GM12891 (cell line): ENCODE results near the gene ANXA9.

ENCODE experiments used
- DNase-seq: peaks from one replicate; pipeline ENCODE4 v3.0.0; 2011; ENCODE audit warnings: low spot score; ENCODE audit not compliant: insufficient read length
- FAIRE-seq: peaks from 2 replicates; lab custom pipeline; 2011; peaks lifted over from hg19 to GRCh38; lab: Jason Lieb, UNC
- PAX5 ChIP-seq: IDR thresholded peaks from 2 replicates; pipeline ENCODE4 v1.6.1; 2011; ENCODE audit warnings: low read length, moderate library complexity, mild to moderate bottlenecking; ENCODE audit not compliant: insufficient read depth, severe bottlenecking
- POLR2A ChIP-seq: IDR thresholded peaks from 2 replicates; pipeline ENCODE4 v1.6.1; 2011; ENCODE audit warnings: low read depth, low read length, control low read depth
- POLR2AphosphoS5 ChIP-seq: IDR thresholded peaks from 2 replicates; pipeline ENCODE4 v1.6.1; 2011; ENCODE audit warnings: low read depth, low read length, control low read depth
- POU2F2 ChIP-seq: IDR thresholded peaks from 2 replicates; pipeline ENCODE4 v1.6.1; 2011; ENCODE audit warnings: low read depth, mild to moderate bottlenecking, control low read depth, low read length, moderate library complexity
- SPI1 ChIP-seq: IDR thresholded peaks from 2 replicates; pipeline ENCODE4 v1.6.1; 2011; ENCODE audit warnings: low read depth, low read length, control low read depth
- TAF1 ChIP-seq: IDR thresholded peaks from 2 replicates; pipeline ENCODE4 v1.6.1; 2011; ENCODE audit warnings: low read depth, low read length, control low read depth

The ANXA9 gene

DNA sequence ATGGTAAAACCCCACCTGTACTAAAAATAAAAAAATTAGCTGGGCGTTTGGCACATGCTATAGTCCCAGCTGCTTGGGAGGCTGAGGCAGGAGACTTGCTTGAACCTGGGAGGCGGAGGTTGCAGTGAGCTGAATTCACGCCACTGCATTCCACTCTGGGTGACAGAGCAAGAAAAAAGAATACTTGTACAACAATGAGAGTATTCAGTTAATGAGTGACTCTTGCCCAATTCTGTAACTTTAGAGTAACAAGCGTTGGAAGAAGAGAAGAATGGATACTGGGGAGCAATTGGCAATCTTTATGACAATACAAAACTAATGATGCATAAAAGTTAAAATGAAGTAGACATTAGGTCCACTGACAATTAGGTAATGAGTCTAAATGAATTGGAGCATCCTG lies 10.5 kb downstream of the ANXA9 start:
- no peak for DNase-seq
- TF ChIP-seq POLR2AphosphoS5 (no peak), POLR2A (no peak)
- FAIRE-seq, result no peak

DNA sequence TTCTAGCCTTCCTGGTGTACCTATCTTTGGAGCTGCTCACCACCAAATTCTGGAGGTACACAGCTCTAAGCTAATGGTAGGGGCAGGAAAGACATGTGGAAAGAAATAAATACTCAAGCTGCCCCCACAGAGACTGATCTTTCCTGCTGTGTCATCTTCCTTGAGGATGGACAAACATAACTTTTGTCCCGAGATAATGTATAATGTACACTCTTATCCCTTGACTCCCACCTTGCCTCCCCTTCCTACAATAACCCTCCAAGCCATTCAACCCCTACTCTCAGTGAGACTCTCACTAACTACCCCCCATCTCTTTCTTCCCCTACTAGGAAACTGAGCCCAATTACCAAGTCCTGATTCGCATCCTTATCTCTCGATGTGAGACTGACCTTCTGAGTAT lies 12.2 kb downstream of the ANXA9 start:
- FAIRE-seq (no peak), DNase-seq (no peak)
- TF ChIP-seq TAF1, result no peak
- TF ChIP-seq POLR2AphosphoS5, result no peak
- TF ChIP-seq SPI1, result no peak
- TF ChIP-seq POU2F2, result no peak
- TF ChIP-seq POLR2A, result no peak
- TF ChIP-seq PAX5, result no peak

DNA sequence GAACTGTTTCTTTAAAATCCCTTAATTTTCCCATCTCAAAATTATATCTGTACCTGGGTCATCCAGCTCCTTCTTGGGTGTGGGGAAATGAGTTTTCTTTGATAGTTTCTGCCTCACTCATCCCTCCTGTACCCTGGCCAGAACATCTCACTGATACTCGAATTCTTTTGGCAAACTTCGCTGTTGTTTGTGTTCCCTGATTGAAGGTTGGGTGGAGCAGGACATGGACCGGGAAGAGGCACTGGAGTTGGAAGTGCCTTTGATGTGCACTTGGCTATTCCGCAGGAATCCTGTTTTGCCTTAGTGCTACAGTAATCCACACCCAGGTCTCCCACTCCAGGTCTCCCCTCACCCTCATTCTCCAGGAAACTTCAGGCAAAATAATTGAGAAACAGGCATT lies 13.4 kb downstream of the ANXA9 start:
- no peak for DNase-seq
- TF ChIP-seq POLR2A, result no peak
- FAIRE-seq, result no peak

DNA sequence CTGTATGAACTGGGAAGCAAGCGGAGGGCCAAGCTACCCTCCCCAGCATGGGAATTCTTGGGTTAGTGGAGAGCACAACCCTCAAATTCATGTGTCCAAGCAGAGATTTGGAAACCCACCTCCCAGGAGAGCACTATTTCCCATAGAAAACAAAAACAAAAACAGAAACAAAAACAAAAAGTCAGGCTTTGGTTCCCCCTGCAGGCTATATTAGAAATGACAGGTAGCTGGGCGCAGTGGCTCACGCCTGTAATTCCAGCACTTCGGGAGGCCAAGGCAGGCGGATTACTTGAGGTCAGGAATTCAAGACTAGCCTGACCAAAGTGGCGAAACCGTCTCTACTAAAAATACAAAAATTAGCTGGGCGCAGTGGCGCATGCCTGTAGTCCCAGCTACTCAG lies 13.8 kb downstream of the ANXA9 start:
- TF ChIP-seq SPI1, result no peak
- TF ChIP-seq POLR2A, result no peak
- TF ChIP-seq TAF1, result no peak
- no peak for TF ChIP-seq POU2F2
- FAIRE-seq (no peak), DNase-seq (no peak)

DNA sequence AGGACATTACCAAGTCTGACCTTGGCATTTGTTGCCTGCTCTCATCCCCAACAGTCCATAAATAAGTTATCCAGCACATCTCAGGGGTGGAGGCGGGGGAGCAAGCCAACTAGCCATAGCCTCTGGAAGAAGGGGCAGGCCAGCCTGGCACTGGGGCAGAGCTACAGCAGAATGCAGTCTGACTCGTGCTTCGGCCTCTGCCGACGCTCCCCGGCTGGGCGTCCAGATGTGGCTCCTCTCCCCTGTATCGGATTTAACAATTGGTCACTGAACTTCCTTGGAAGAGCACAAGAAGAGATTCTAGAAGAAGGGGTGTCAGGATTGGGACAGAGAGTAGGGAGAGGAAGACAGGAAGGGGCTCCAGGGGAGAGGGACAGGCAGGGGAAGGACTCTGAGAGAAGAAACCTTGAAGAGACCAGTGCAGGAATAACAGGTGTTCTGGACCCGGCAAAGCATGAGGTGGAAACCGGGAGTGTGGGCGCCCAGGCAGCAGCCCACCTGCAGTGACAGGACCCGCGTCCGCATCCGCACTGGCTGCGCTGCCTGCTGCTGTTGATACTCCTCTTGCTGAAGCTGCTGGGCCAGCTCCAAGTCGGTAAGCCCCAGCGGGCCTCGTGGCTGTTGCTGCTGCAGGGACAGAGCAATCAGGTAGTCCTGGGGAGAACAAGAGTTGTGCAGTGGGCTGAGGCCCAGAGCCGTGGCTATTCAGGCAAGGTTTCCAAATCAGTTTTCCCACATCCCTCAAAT lies 15.2 kb downstream of the ANXA9 start:
- no peak for FAIRE-seq
- TF ChIP-seq POLR2A, result no peak
- no peak for TF ChIP-seq POU2F2
- TF ChIP-seq PAX5, result no peak
- TF ChIP-seq POLR2AphosphoS5, result no peak
- TF ChIP-seq SPI1, result no peak
- no peak for DNase-seq

DNA sequence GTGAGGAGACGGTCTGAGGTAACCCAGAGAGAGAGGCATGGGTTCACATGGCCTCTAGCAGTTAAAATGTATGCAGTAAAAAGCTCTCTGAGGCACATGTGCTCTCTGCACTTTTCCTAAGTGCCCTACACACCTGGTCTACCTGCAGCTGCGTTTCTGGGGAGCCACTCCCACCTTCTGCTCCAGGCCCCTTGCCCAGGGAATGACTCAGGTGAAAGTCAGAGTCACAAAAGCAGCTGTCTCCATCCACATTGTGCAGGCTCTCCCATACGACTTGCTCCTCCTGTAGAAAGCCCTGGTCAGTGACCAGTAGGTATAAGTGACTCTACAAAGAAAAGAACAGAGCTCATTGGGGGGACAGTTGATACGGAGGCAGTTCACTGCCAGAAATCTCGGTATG lies 15.9 kb downstream of the ANXA9 start:
- no peak for TF ChIP-seq POLR2A
- TF ChIP-seq TAF1, result no peak
- TF ChIP-seq SPI1, result no peak
- TF ChIP-seq PAX5, result no peak
- TF ChIP-seq POLR2AphosphoS5, result no peak
- no peak for TF ChIP-seq POU2F2
- DNase-seq (no peak), FAIRE-seq (no peak)

GRCh38 chr1:150999051-150999674 lies 17.1 kb downstream of the ANXA9 start:
- DNase-seq (no peak), FAIRE-seq (no peak)
- TF ChIP-seq TAF1 (no peak), PAX5 (no peak), POLR2A (no peak), POLR2AphosphoS5 (no peak), SPI1 (no peak), POU2F2 (no peak)

DNA sequence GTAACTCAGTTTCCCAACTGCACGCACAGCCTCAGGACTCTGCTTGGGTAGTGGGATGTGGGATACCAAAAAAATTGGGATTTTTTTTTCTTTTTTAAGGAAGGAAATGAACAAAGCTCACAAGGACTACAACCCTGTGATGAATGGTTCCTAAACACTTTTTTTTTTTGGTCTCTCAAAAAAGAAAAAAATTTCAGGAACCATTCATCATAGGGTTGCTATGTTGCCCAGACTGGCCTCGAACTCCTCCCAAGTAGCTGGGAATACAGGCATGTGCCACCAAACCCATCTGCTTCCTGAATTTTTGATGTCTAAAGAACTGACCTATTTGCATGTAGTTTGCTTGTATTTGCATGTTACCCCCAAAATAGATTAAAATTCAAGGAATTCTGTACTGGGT lies 17.8 kb downstream of the ANXA9 start:
- TF ChIP-seq TAF1, result no peak
- no peak for TF ChIP-seq PAX5
- TF ChIP-seq POLR2A, result no peak
- TF ChIP-seq POLR2AphosphoS5, result no peak
- no peak for TF ChIP-seq SPI1
- no peak for TF ChIP-seq POU2F2
- DNase-seq (no peak), FAIRE-seq (no peak)

GRCh38 chr1:151000408-151000807 lies 18.3 kb downstream of the ANXA9 start:
- DNase-seq, result no peak
- FAIRE-seq, result no peak
- no peak for TF ChIP-seq SPI1
- no peak for TF ChIP-seq TAF1
- no peak for TF ChIP-seq POLR2AphosphoS5
- TF ChIP-seq POLR2A, result no peak
- TF ChIP-seq POU2F2, result no peak
- no peak for TF ChIP-seq PAX5

- TF ChIP-seq PAX5 (no peak), SPI1 (no peak), POLR2AphosphoS5 (no peak), TAF1 (no peak), POLR2A (no peak), POU2F2 (no peak)
- FAIRE-seq (no peak), DNase-seq (no peak)
These were observed 19.5 kb downstream of the ANXA9 start for GRCh38 chr1:151001602-151002001.

- FAIRE-seq (no peak), DNase-seq (no peak)
- TF ChIP-seq POLR2AphosphoS5 (no peak), SPI1 (no peak), POU2F2 (no peak), PAX5 (no peak), TAF1 (no peak), POLR2A (no peak)
These were observed 20.0 kb downstream of the ANXA9 start for GRCh38 chr1:151002051-151002450.
